ENCODE measurements around the gene CXorf49. TPM values are rescaled to one million over a fixed set of nuclear protein-coding genes. Genes with fewer than 3 reads are reported as not detected.

Gene CXorf49
- total RNA-seq, 1 experiment from 2014 or later: not detected

- H2AK5ac ChIP-seq (ENCODE audit: insufficient read length, low read length): no peak overlapping the region
- no peak overlapping the region for H3K4ac ChIP-seq (ENCODE audit: low read depth, low read length)
- no peak overlapping the region for H2BK20ac ChIP-seq (ENCODE audit: low read depth, low read length, poor library complexity, severe bottlenecking)
- peaks cover 0 to 5% of the 10 kb centered on the region in 2 experiments; a peak in 1 of 4 replicates for H3K4me1 Mint-ChIP-seq
- H3K36me3 Mint-ChIP-seq (ENCODE audit: insufficient read depth in 1 of 3, low read depth in 3 of 3): peaks cover 4 to 8% (median 7%) of the 10 kb centered on the region in 3 experiments; a peak in 4 of 7 replicates
- H3K23ac ChIP-seq (ENCODE audit: insufficient read length, low read depth, low read length): no peak overlapping the region
- DNase-seq: no peak
- H3T11ph ChIP-seq (ENCODE audit: low read length): no peak overlapping the region
- H3K9ac ChIP-seq (ENCODE audit: extremely low read depth, insufficient read length, low read length): no peak overlapping the region
- H4K5ac ChIP-seq (ENCODE audit: insufficient read length, low read depth, low read length): no peak overlapping the region
- no peak overlapping the region for H3K27ac Mint-ChIP-seq
- H3K4me1 ChIP-seq (ENCODE audit: insufficient read depth, low read length): no peaks in the 10 kb centered on the region
- no peak overlapping the region for H3K4me2 ChIP-seq (ENCODE audit: insufficient read depth, insufficient read length, low read length)
- no peak overlapping the region for H4K91ac ChIP-seq (ENCODE audit: insufficient read length, low read depth, low read length)
- H2BK120ac ChIP-seq (ENCODE audit: low read depth, low read length, poor library complexity, severe bottlenecking): no peak overlapping the region
- H3K23me2 ChIP-seq (ENCODE audit: insufficient read length, low read depth, low read length, poor library complexity, severe bottlenecking): no peaks in the 10 kb centered on the region
- H2AFZ ChIP-seq (ENCODE audit: low read length): no peak overlapping the region
- no peaks in the 10 kb centered on the region for H3K79me1 ChIP-seq (ENCODE audit: insufficient read depth, low read depth, low read length, poor library complexity, severe bottlenecking)
- no peak overlapping the region for H2BK12ac ChIP-seq (ENCODE audit: insufficient read length, low read depth, low read length)
- no peak overlapping the region for H3K14ac ChIP-seq (ENCODE audit: insufficient read depth, low read length)
- H3K18ac ChIP-seq (ENCODE audit: insufficient read length, low read depth, low read length): no peak overlapping the region
- no peaks in the 10 kb centered on the region for H3K27me3 ChIP-seq (ENCODE audit: insufficient read depth, low read length)
- no CpG with 5 or more reads among the region's 13 CpGs for WGBS (ENCODE audit: extremely low coverage, insufficient read length, low lambda C conversion rate)
- TF ChIP-seq CTCF (conservative IDR thresholded peaks at IDR 0.05): no peak
- no peak overlapping the region for H3K4me3 Mint-ChIP-seq
- no peaks in the 10 kb centered on the region for H4K20me1 ChIP-seq (ENCODE audit: control insufficient read depth, insufficient read depth, insufficient read length)
- peaks cover 71 to 84% of the 10 kb centered on the region in 2 experiments for H3K9me3 Mint-ChIP-seq
- no peak overlapping the region for H3K27ac ChIP-seq (ENCODE audit: insufficient read length, low read depth, low read length)
- no peak overlapping the region for H3K56ac ChIP-seq (ENCODE audit: insufficient read length, low read depth, low read length)
- no peak overlapping the region for H2BK15ac ChIP-seq (ENCODE audit: low read depth, low read length)
- H3K79me2 ChIP-seq (ENCODE audit: insufficient read depth, low read length): no peaks in the 10 kb centered on the region
- no peak overlapping the region for H4K8ac ChIP-seq (replicated peaks; ENCODE audit: insufficient read length, low read depth, low read length)
- H3K9me3 ChIP-seq (ENCODE audit: control insufficient read depth, low read depth, low read length): peaks cover 35% of the 10 kb centered on the region
- H3K27me3 Mint-ChIP-seq (ENCODE audit: low read depth): peaks cover 4% of the 10 kb centered on the region
- H2BK5ac ChIP-seq (ENCODE audit: insufficient read length, low read length): no peak overlapping the region
Observed at GRCh38 chrX:71669492-71669891, 48.6 kb downstream of the CXorf49 start.

Data from H9 (cell line).